ENCODE data around the gene REEP1.

DNA sequence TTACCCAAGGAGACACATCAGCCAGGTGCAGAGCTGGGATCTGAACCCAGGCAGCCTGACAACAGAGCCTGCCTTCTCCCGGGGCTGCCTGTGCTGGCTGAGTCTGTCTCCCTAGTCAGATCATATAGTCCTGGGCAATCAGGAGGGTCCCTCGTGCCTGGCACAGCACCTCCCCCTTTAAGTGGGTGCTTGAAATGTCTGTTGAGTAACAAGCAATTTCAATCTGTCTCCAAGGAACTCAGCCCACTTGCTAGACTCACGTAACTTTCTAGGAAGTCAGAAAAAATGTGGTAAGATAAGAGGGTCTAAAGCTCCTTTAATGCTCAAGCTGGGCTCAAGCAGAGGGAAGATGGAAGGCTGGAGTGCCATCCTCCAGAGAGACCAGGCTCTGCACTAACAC, 51.9 kb downstream of the REEP1 start:
- TF ChIP-seq YY1 (IDR thresholded peaks at IDR 0.05; ENCODE audit: insufficient read depth, insufficient read length) (no peak), ZNF274 (IDR thresholded peaks at IDR 0.05; ENCODE audit: low read depth, low read length) (no peak)
